ENCODE measurements around the gene KLF15.
"Not testable (repeated sequence)": the region's sequence is repeated elsewhere in the genome, so short reads cannot be mapped to it uniquely, and the experiment has no call there.

The KLF15 gene

DNA sequence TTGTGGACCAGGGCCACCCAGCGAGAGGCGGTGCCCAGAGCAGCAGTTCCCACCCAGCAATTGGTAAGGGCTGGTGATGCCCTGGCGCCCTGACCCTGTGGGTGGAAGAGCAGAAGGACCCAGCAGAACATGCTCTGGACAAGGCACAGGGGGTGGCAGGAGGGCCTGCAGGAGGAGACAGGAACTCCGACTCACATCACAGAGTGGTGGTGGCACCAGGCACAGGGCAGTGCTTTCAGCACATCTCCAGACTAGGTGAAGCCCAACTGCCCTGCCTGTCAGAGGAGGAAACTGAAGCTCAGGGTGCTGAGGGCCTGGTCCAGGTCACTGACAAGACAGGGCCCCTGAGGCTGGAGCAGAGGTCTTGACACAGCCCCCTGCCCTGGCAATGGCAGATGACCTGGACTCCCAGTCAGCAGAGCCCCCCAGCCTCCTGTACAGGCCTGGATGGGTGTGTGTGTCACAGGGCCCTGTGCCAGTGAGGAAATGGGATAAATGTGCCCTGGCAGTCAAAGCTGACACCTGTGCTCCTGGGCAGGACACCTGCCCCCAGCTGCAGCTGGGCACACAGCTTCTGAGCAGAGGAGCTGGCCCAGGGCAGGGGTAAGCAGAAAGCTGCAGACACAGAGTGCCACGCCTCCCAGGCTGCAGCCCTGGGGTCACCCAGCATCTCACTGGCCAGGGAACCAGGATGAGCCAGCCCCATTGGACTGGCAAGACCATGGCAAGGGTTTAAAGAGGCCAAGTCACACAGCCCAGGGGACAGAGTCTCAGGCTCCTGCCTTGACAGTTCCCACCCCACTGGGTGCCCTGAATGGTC, 11.4 kb downstream of the KLF15 start:
- no peak for DNase-seq (ENCODE audit: low spot score)

DNA sequence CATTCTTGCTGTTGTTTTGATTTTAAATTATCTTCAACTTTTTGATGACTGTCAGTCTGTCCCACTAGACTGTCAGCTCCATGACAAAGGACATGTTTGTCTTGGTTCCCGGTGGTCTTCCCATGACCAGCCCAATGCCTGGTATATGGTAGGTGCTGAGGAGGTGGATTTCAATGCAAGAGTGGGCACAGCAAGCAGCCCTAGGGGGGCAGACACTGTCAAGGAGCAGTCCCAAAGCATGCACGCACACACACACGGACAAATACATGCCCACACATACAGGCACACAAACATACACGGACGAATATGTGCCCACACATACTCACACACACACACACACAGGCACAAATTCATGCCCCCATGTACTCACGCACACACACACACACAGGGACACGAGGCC, 12.0 kb downstream of the KLF15 start:
- DNase-seq (ENCODE audit: low spot score) = no peak

DNA sequence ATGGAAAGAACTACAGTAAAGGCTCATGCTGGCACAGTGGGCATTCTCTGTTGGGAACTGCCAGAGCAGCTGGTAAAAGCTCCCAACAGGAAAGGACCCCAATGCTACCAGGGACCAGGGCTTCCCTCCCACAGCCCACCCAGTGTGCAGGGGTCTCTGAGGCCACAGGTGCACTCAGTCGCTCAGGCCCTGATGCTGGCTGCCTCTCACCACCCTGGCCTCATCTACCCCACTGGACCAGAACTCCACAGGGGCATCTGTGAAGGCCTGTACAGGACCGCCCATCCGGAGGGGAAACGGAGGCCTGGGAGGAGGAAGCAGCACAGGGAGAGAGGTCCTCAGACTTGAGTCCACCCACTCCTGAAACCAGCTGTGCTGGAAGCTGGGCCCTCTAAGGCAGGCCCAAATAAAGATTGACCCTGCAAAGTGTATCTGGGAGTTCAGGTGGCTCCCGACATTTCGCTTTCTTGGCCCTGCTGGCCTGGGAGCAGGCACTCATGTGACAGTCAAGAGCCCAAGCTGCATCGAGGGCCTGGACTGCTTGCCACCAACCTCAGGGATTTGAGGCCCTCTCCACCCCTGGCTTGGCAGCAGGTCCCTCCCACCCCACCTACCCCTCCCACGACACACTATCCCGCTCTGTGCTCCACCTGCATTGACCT, 12.7 kb downstream of the KLF15 start:
- DNase-seq (ENCODE audit: low spot score) = no peak

DNA sequence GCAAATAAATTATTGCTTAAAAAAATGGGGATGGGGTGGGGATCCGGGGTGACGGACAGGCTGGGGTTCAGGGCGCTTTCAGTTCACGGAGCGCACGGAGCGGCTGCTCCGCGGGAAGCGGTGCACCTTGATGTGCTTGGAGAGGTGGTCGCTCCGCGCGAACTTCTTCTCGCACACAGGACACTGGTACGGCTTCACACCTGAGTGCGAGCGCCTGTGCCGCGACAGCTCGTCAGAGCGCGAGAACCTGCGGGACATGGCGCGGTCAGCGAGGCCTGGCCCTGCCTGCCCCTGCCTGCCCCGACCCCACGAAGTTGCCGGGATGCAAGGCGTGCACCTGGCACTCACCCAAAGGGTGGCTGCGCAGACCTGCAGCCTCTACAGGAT, 13.6 kb downstream of the KLF15 start:
- DNase-seq (ENCODE audit: low spot score) = no peak

DNA sequence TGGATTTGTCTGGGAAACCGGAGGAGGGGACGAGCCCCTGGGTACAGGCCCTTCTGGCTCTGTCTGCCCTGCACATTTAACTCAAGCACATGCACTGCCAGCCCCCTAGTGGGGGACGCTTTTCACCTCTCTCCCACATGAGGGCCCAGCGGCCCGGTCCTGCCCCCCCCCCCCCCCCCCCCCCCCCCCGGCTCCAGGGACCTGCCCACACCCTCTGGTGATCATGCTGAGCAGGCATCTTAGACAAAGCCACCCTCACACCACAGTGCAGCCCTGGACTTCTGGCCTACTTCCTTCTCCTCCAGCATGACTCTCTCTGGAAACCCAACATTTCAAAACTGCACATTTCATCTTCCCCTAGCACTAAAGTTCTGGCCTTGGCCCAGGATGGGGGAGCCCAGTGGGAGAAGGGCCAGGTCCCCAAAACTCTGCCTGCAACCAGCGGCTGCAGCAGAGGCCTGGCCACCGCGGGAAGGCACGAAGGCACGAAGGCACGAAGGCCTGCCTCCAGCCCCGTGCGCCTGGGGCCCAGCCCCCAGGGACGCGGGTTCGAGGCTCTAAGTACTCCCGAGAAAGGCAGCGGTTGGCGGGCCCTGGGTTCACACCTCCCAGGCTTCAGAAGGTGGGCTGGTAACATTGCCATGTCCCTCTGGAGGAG, 14.1 kb downstream of the KLF15 start:
- no peak for DNase-seq (ENCODE audit: low spot score)

DNA sequence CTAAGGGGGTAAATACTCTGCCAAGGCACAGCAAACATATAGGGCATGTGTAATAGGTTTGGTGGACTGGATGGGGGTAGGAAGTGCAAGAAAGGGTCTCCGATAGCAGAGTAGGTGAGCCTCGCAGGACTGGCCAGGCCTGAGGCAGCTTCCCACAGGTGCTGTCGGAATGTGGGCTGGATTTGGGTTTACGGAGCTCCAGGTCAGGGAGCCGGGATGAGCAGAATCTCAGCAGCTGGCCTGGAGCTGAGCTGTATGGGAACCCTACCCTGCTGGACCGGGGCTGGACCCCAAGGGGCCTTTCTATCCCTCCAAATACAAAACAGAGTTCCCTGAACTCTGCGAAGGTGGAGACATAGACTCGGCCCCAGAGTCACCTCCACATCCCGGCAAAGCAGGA, 15.0 kb downstream of the KLF15 start:
- DNase-seq (ENCODE audit: low spot score) = no peak

DNA sequence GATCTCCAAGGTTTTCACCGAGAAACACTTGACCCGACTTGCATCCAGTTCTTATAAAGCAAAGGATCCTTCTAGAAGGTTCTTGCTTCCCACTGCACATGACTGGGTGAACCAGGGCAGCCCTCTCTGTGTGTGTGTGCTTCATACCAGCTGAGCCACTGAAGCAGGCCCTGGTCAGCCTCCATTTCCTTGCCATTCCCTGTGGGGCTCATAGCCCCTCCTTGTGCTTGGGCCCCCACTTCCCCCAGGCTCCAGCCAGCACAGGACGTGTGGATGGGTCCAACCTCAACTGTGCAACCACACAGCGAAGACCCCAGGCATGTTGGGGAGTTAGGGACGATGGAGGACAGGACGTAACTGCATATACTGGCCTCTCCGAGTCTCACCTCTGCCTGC, 15.5 kb downstream of the KLF15 start:
- DNase-seq (ENCODE audit: low spot score) = no peak

DNA sequence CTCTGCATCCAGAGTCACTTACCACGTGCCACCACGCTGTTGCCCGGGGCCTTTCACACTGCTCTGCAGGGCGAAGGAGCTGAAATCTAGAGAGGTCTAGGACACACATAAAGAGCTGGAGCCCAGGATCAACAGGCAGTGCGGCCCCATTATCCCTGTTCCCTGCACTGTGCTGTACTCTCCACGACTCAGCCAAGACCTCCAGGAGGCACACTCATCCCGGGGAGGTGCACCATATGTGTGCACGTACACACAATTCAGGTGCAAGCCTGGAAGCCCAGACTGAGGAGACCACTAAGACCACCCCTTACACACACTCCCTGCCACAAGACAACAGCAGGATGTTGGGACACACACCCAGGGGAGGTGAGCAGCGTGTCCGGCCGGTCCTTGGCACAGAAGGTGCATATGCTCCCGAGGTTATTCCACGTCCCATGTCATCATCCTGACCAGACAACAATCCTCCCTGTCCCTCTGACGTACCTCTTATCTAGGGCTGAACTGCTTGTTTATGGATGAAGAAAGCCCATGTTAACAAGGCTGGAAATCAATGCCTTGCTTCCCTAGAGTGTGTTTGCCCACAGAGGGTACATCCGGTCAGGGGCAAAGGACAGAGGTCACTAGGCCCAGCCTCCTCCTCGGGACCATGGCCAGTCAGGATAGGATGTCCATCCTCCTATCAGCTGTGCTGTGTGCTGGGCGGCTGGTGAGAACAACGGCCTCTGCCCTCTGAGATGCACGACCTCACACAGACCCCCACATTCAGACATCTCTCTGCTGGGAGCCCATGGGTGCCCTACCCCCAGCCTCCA, 16.1 kb downstream of the KLF15 start:
- DNase-seq (ENCODE audit: low spot score) = no peak

DNA sequence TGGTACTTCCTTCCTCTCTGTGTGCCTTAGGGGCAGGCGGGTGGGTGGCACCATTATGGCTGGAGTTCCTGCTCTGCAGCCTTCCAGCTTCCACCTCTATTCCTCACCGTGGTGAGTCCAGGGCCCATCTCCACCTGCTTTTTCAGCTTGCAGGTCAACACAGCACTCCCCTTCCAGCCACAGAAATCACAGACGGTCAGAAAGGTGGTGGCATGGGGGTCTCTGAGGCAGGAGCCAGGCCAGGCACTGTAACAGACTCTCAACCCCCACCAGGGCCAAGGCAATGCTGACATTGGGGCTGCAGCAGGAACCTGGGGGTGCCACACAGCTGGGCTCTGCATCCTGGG, 16.6 kb downstream of the KLF15 start:
- no peak for DNase-seq (ENCODE audit: low spot score)

DNA sequence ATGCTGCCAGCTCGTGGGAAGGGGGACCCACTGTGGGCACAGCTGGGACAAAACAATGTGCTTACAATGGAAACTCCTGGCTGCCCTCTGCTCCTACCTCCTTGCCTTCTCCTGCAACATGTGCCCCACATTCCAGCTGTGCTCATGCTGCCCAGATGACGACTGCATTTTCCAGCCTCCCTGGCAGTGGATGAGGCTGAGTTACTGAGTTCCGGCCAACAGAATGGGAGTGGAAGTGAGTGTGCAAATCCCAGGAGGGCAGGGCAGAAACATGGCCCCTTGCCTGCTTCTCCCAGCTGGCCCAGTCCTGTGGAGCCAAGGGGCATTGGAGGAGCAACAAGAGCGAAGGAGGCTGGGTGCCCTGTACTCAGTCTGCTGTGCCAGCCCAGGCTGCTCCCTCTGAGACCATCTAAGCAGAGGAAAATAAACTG, 17.1 kb downstream of the KLF15 start:
- no peak for DNase-seq (ENCODE audit: low spot score)

DNA sequence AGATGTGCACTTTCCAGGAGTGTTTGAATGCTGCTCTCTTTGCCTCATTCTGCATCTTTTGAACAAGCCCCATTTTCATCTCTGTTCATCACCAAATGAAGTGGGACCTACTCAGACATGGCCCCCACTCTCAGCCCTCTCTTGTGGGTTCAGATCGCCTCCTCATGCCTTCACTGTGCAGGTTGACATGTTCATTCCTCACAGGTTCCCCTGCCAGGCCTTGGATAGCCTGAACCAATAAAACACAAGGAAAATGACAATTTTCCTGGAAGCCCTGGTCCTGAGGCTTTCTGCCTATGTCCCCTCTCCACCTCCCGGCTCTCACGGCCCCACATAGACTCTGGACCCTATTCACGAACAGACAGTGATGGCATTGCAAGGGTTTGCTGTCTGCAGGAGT, 17.7 kb downstream of the KLF15 start:
- DNase-seq (ENCODE audit: low spot score) = no peak

DNA sequence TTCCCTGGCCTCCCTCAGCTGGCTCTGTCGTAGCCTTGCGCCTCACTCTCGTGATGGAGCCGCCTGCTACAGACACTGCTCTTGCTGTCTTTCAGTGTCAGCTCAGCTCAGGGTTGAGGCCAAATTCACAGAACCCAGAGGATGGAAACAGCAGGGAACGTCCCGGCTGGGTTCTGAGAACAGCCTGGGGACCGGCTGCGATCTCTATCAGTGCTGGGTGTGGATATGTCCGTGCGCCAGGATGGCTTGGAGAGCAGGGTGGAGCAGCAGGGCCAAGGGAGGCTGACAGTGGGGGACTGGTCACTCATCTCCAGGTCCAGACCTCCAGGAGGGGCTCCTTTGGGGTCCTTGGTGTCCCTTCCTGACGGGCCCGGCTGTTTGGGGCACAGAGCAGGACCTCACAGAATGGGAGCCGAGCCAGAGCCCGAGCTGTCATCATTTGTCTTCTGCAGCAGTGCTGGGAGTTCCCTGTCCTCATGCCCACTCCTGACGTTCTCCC, 18.4 kb downstream of the KLF15 start:
- DNase-seq (ENCODE audit: low spot score) = no peak

DNA sequence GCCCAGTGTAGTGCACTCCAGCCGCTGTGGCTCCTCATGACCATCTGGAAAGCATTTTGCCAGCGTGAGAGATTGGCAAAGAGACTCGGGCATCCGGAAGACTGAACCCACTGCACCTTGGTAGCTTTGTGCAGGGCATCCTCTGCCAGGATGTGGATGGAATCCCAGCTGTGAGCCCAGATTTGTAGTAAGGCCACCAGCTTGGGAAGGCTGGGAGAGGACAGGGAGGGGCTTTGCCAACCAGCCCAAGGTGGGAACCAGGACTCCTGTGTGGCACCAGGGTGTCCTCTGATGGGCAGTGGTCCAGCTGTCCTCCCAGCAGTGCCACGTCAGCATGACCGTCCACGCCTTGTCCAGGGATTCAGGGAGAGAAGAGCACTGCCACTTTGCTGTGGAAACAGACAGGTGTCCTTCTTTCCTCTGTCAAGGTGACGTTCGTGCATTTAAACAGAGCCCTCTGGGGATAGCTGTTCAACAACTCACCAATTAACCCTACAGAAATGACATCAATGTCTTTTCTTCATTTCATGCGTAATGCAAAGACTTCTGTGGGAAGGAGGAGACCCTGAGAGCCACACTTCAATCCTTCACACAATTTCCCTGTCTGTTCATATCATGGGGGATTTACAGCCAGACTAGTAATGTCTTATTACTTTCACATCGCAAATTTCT, 19.1 kb downstream of the KLF15 start:
- DNase-seq (ENCODE audit: low spot score) = no peak

DNA sequence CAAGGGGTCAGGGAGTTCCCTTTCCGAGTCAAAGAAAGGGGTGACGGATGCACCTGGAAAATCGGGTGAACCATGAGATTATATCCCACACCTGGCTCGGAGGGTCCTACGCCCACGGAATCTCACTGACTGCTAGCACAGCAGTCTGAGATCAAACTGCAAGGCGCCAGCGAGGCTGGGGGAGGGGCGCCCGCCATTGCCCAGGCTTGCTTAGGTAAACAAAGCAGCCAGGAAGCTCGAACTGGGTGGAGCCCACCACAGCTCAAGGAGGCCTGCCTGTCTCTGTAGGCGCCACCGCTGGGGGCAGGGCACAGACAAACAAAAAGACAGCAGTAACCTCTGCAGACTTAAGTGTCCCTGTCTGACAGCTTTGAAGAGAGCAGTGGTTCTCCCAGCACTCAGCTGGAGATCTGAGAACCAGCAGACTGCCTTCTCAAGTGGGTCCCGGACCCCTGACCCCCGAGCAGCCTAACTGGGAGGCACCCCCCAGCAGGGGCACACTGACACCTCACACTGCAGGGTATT, 25.3 kb downstream of the KLF15 start:
- DNase-seq (ENCODE audit: low spot score) = not testable (repeated sequence)

DNA sequence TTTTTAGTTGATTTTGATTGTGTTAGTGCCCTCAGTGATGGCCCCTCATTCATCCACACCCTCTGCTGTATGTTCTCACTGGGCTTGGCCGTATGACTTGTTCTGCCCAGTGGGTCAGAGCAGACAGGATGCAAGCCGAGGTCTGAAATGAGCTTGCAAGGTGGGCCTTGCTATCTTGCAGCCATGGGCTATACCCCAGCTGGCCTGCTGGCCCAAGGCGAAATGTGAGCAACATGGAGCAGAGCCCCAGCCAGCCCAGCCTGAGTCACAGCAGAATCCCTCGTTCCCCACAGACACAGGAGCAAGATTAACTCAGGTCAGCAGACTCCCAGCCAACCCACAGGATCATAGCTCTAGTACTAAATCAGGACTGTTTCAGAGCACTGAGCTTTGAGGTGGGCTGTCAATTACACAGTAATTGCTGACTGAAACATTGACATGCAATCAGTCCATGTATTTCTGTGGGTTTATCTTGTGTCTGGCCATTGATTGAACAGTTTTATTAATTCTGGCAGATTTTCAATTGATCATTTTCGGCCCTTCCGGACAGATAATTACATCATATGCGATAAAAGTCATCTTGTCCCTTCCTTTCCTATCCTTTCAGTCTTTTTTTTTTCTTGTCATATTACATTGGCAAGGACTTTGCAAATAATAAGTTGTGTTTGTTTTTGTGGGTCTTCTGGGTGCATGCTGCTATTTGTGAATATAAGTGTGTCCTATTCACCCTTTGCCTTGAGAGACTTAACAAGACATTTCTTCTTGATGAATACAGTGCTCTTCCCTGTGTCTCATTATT, 27.1 kb downstream of the KLF15 start:
- DNase-seq (ENCODE audit: low spot score) = no peak

DNA sequence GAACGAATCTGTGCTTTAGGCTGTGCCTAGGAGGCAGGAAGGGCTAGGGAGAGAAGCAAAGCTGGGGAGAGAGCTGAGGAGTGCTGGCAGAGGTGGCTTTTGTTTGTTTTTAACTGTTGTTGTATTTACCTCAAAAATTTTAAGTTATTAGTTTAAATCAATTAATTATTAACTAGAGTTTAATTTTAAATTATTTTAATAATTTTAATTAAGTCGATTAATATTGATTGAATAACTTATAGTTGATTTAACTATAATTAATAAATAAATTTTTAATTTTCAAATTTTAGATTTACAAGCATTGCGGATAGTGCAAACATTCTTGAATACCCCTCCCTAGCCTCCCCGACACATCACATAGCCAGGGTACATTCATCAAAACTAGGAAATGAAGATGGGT, 30.6 kb downstream of the KLF15 start:
- no peak for DNase-seq (ENCODE audit: low spot score)

DNA sequence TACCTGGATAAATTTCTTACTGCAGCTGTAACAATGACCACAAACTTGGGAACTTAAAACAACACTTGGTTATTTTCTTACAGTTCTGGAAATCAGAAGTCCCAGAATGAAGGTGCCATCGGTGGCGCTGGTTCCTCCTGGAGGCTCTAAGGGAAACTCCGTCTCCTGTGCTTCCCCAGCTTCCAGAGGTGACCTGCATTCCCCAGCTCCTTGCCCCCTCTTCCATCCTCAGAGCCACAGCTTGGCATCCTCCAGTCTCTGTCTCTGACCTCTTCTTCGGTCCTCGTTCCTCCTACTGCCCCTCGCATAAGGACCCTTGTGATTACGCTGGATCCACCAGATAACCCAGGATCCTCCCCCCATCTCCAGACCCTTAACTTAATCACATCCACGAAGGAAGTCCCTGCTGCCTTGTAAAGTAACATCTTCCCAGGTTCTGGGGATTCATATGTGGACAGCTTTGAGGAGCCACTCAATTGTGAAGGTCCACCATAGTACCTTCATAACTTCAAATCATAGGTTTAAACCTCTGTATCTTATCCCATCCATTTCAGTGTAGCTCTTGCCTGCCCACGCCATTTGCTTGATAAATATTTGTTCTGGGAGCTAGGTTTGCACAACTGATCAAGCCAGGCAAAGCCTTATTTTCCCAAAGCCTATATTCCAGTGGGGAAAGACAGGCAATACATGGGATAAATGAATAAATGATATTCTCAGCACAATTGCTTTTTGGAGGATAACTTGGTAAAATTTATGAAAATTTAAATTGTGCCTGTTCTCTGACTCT, 34.8 kb downstream of the KLF15 start:
- no peak for DNase-seq (ENCODE audit: low spot score)

DNA sequence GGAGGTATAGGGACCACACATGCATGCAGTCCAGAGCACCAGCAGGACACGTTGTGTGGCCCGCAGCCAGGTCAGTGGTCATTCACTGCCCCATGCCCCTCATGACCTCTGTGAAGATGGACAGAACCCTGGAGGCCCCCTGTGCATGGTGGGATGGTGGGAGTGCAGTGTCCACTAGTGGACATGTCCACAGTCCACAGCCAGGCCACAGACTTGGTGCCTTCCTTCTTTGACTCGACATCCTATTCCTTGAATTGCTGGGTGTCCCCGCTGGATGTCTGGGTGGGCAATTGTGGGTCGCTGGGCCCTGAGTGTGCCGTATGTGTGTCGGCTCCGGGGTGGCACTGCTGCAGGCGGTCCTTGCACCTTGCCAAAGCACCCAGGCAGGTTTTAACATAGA, 35.7 kb downstream of the KLF15 start:
- no peak for DNase-seq (ENCODE audit: low spot score)

DNA sequence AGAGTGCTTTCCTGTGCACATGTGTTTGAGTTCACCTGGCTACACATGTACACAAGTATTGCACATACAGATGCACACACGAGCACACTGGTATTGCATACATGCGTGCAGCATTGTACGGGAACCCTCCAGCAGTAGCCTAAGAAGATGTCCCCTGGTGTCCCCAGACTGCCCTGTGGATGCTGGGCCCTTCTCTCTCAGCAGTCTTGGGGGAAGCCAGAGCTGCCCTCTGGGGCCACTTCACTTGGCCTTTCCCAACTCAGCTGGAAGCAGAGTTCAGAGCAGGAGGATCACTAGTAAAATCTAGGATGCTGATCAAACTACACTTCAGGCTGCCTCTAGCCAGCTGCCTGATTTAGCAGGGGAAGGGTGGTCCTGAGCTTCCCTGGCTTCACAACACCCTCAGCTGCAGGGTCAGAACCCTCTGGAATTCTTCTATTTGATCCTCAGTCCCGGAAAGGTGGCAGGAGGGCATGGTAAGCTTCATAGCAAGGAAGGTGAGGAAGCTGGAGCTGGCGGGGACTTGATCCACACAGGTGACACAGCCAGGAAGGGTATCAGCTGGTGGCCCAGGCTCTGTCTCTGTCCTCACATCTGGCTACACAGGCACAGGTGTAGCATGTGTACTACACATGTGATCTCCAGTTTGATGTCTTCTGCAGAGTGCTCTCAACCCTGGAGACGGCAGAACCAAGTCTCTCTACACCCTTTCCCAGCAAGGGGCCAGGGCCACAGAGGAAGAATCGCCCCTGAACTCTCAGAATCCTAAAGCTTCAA, 36.5 kb downstream of the KLF15 start:
- DNase-seq (ENCODE audit: low spot score) = no peak

Measured in kidney tubule cell (primary cell).